AG04450 (cell line): ENCODE measurements around the gene EPB41L4A. TPM values are rescaled to one million over a fixed set of nuclear protein-coding genes. Genes with fewer than 3 reads are reported as not detected.
"Not testable (repeated sequence)": the region's sequence is repeated elsewhere in the genome, so short reads cannot be mapped to it uniquely, and the experiment has no call there.

Experiments
- CTCF ChIA-PET: fragments of 300-600, 350-600 bp; formaldehyde crosslinking; extraction: SDS; loops from one replicate; lab custom pipeline; 2022; ENCODE audit warnings: antibody characterized with exemption, inconsistent platforms; lab: Charles Lee
- POLR2A ChIA-PET: fragments of 350-600 bp; formaldehyde crosslinking; extraction: SDS; loops from one replicate; lab custom pipeline; 2021; ENCODE audit warnings: antibody characterized with exemption, inconsistent platforms; lab: Yijun Ruan, JAX
- DNase-seq: peaks from one replicate; pipeline ENCODE4 v3.0.0-alpha.2; 2011; ENCODE audit warnings: low read depth, low spot score
- H3K27ac ChIP-seq: one replicate; pipeline ENCODE4 v1.5.1; 2012; ENCODE audit warnings: low read depth, low read length, control low read depth
- H3K27me3 ChIP-seq: one replicate; pipeline ENCODE4 v1.6.0; 2012; ENCODE audit warnings: low read length; ENCODE audit not compliant: control insufficient read depth, insufficient read depth
- H3K4me3 ChIP-seq: 2 replicates; pipeline ENCODE4 v1.5.1; 2011; ENCODE audit warnings: mild to moderate bottlenecking, low read depth, low read length, control low read depth
- H3K9me3 ChIP-seq: 2 replicates; pipeline ENCODE4 v1.5.1; 2012; ENCODE audit warnings: low read length; ENCODE audit not compliant: control insufficient read depth, insufficient read depth
- CTCF ChIP-seq: IDR thresholded peaks from 2 replicates; pipeline ENCODE4 v1.5.1; 2011; ENCODE audit warnings: low read depth, low read length, control low read depth, inconsistent platforms
- polyA plus RNA-seq: library from polyadenylated mRNA; depleted of rRNA; stranded (reverse); fragments of >200 nt; gene quantifications from 2 replicates; pipeline ENCODE4 v1.2.3, GENCODE V29; 2011

Gene EPB41L4A
- polyA plus RNA-seq, 1 experiment: not detected

DNA sequence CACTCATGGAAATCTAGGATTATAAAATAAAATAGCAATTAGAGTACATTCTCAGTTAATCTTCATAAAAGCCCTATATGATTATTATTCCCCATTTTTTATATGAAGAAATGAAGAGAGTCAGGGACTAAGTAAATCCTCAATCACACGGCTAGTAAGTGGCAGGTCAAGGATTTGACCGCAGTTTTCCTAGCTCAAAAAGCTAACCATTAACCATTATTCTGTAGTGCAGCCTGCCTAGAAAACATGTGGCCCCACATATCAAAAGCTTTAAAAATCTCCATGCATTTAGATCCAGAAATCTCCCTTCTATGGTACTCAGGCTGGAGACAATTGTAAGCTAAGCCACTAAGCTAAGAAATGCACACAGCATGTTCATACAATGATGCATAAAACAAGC, 21.4 kb downstream of the EPB41L4A start:
- no peaks in the 10 kb centered on the region for H3K27me3 ChIP-seq
- no peak for TF ChIP-seq CTCF
- H3K9me3 ChIP-seq: no peaks in the 10 kb centered on the region
- no peak overlapping the region for H3K4me3 ChIP-seq
- ChIA-PET POLR2A (no interaction called here), CTCF (no interaction called here)
- DNase-seq: no peak
- no peak overlapping the region for H3K27ac ChIP-seq

- CTCF ChIA-PET: no interaction called here
- DNase-seq: no peak
- Histone ChIP-seq H3K27me3 (no peaks in the 10 kb centered on the region), H3K4me3 (no peak overlapping the region), H3K9me3 (no peaks in the 10 kb centered on the region), H3K27ac (no peak overlapping the region)
- no peak for TF ChIP-seq CTCF
- POLR2A ChIA-PET: no interaction called here
Observed at GRCh38 chr5:112396430-112396829, 22.6 kb downstream of the EPB41L4A start.

DNA sequence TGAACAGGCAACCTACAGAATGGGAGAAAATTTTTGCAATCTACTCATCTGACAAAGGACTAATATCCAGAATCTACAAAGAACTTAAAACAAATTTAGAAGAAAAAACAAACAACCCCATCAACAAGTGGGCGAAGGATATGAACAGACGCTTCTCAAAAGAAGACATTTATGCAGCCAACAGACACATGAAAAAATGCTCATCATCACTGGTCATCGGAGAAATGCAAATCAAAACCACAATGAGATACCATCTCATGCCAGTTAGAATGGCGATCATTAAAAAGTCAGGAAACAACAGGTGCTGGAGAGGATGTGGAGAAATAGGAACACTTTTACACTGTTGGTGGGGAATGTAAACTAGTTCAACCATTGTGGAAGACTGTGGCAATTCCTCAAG, 23.8 kb downstream of the EPB41L4A start:
- DNase-seq, CTCF ChIA-PET, POLR2A ChIA-PET, H3K4me3 ChIP-seq, H3K27ac ChIP-seq, H3K27me3 ChIP-seq, H3K9me3 ChIP-seq: not testable (repeated sequence)

- H3K9me3 ChIP-seq: no peaks in the 10 kb centered on the region
- POLR2A ChIA-PET: no interaction called here
- no peak overlapping the region for H3K27ac ChIP-seq
- H3K27me3 ChIP-seq: no peaks in the 10 kb centered on the region
- CTCF ChIA-PET: no interaction called here
- TF ChIP-seq CTCF: no peak
- no peak overlapping the region for H3K4me3 ChIP-seq
- DNase-seq: no peak
Observed at GRCh38 chr5:112390327-112390726, 28.8 kb downstream of the EPB41L4A start.

DNA sequence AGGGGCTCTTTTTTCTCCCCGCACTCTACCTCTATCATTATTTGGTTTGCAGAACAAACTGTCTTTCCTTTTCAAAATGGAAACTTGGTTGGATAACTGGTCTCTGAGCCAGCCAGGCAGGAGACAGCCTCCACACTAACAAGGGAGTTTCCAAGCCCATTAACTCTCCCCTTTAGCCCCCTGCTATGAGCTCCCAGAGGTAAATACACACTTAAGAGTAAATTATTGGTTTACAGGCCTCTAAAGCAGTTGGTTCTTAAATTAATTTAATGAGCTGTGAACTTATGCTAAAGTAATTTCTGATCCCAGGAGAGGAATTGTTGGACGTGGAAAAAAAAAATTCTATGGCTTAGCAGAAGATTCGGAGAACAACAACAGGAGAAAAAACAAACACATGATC, 30.3 kb downstream of the EPB41L4A start:
- CTCF ChIA-PET: no interaction called here
- TF ChIP-seq CTCF: no peak
- no peaks in the 10 kb centered on the region for H3K9me3 ChIP-seq
- POLR2A ChIA-PET: no interaction called here
- H3K27me3 ChIP-seq: no peaks in the 10 kb centered on the region
- H3K4me3 ChIP-seq: no peak overlapping the region
- no peak for DNase-seq
- H3K27ac ChIP-seq: no peak overlapping the region

- ChIA-PET POLR2A (no interaction called here), CTCF (no interaction called here)
- no peak for TF ChIP-seq CTCF
- Histone ChIP-seq H3K27me3 (no peaks in the 10 kb centered on the region), H3K27ac (no peak overlapping the region), H3K9me3 (no peaks in the 10 kb centered on the region), H3K4me3 (no peak overlapping the region)
- DNase-seq: no peak
Observed at GRCh38 chr5:112388074-112388473, 31.0 kb downstream of the EPB41L4A start.
